CD4-positive, alpha-beta T cell treated with Interleukin-4 for 1 hour (primary cell): Measurements from ENCODE around the gene HOXB4.

ENCODE experiments used
- DNase-seq, 2 donors: peaks; one replicate each; pipeline ENCODE4 v3.0.0-alpha.2; 2020 to 2022

HOXB4 gene

GRCh38 chr17:48589060-48589830, 11.1 kb upstream of the HOXB4 start:
- DNase-seq: no peak

- DNase-seq: no peak
These were observed 10.4 kb upstream of the HOXB4 start for GRCh38 chr17:48588528-48588927.

GRCh38 chr17:48588074-48588415, 9.9 kb upstream of the HOXB4 start:
- no peak for DNase-seq

GRCh38 chr17:48587276-48588073, 9.3 kb upstream of the HOXB4 start:
- no peak for DNase-seq

GRCh38 chr17:48586355-48587258, 8.5 kb upstream of the HOXB4 start:
- DNase-seq: no peak

- DNase-seq: no peak
These were observed 6.1 kb upstream of the HOXB4 start for GRCh38 chr17:48584223-48584741.

GRCh38 chr17:48583708-48584222, 5.6 kb upstream of the HOXB4 start:
- no peak for DNase-seq

- DNase-seq: no peak
These were observed 4.6 kb upstream of the HOXB4 start for GRCh38 chr17:48582750-48583069.

- DNase-seq: no peak
These were observed 1.8 kb upstream of the HOXB4 start for GRCh38 chr17:48579760-48580554.

GRCh38 chr17:48579471-48579759, 1.3 kb upstream of the HOXB4 start:
- DNase-seq: no peak

- DNase-seq: peak in 1 of 2 donors; percentile 19
These were observed 693 bp upstream of the HOXB4 start for GRCh38 chr17:48578616-48579470.

- DNase-seq: no peak
These were observed 712 bp downstream of the HOXB4 start for GRCh38 chr17:48577330-48577945.

GRCh38 chr17:48576479-48577309, 1.5 kb downstream of the HOXB4 start:
- no peak for DNase-seq

GRCh38 chr17:48575673-48576478, 2.3 kb downstream of the HOXB4 start:
- no peak for DNase-seq

GRCh38 chr17:48575066-48575582, 3.0 kb downstream of the HOXB4 start:
- DNase-seq: no peak

GRCh38 chr17:48574505-48575065, 3.6 kb downstream of the HOXB4 start:
- DNase-seq: no peak

GRCh38 chr17:48571826-48572417, 6.2 kb downstream of the HOXB4 start:
- no peak for DNase-seq
